ENCODE measurements around the gene UBE3B. TPM values are rescaled to one million over a fixed set of nuclear protein-coding genes. Genes with fewer than 3 reads are reported as not detected.

The UBE3B gene
- total RNA-seq, 1 experiment from 2014 or later = 48.0 TPM

DNA sequence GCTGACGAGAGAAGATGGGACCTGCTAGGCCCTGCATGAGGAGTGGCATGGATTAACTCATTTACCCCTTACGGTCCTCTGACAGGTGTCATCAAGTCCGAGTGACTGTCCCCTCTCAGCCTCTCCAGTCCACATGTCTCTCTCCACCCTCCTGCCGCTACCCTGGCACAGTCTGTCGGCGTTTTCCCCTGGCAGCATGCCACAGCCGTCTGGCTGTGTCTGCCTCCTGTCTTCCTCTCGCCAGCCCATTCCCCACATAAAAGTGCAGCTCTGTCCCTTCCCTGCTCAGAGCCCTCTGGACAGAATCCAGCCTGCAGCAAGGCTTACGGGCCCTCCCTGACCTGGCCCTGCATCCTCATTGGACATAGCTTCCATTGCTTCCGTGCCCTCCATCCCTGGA is 45.6 kb downstream of the UBE3B start:
- Histone ChIP-seq H3K27ac (no peak overlapping the region), H3K9me3 (ENCODE audit: insufficient read depth, low read depth) (no peaks in the 10 kb centered on the region), H3F3A (ENCODE audit: insufficient read depth, low read depth) (no peaks in the 10 kb centered on the region), H3K79me2 (ENCODE audit: low read depth) (no peaks in the 10 kb centered on the region), H3K27me3 (ENCODE audit: insufficient read depth, low read depth) (no peaks in the 10 kb centered on the region), H3K9me2 (ENCODE audit: insufficient read depth) (no peaks in the 10 kb centered on the region), H4K20me1 (ENCODE audit: insufficient read depth) (no peaks in the 10 kb centered on the region), H3K36me3 (ENCODE audit: low read depth) (no peaks in the 10 kb centered on the region), H3K4me3 (no peak overlapping the region), H3K4me2 (no peak overlapping the region), H3K4me1 (replicated peaks; ENCODE audit: insufficient read depth) (no peaks in the 10 kb centered on the region), H2AFZ (no peak overlapping the region)
- ChIA-PET POLR2A (ENCODE audit: unreplicated experiment) (interaction anchor here (0.6 kb wide), 1 partner anchor 94 kb away, joined by 3 read pairs; no protein-coding TSS in a partner anchor), CTCF (no interaction called here)
- intact Hi-C loops (cut with micrococcal nuclease; ENCODE audit: unreplicated experiment) = no loop called here
- no TSS peak for BruUV-seq (replicated peaks)
- TF ChIP-seq EZH2 (IDR thresholded peaks at IDR 0.05; ENCODE audit: low read depth) = no peak
- TF ChIP-seq, protein P1, sequence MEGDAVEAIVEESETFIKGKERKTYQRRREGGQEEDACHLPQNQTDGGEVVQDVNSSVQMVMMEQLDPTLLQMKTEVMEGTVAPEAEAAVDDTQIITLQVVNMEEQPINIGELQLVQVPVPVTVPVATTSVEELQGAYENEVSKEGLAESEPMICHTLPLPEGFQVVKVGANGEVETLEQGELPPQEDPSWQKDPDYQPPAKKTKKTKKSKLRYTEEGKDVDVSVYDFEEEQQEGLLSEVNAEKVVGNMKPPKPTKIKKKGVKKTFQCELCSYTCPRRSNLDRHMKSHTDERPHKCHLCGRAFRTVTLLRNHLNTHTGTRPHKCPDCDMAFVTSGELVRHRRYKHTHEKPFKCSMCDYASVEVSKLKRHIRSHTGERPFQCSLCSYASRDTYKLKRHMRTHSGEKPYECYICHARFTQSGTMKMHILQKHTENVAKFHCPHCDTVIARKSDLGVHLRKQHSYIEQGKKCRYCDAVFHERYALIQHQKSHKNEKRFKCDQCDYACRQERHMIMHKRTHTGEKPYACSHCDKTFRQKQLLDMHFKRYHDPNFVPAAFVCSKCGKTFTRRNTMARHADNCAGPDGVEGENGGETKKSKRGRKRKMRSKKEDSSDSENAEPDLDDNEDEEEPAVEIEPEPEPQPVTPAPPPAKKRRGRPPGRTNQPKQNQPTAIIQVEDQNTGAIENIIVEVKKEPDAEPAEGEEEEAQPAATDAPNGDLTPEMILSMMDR (conservative IDR thresholded peaks at IDR 0.05) = no peak
- DNase-seq = no peak

DNA sequence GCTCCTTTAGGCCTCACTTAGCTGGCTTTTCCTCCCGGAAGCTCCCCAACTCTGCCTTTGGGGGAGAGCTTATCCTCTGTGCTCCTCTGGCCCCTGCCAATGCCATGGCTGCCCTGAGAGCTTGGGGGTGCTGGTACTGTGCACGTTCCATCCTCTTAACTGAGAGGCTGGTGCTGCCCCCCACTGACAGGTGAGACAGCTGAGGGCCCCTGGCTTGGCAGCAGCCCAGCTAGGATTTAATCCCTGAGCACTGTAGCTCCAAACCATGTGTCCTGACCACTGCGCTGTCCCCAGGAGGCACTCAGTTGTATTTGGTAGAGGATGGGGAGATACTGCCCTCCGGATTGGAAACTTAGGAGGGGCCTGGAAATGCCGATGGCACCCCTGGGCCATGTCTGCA is 46.1 kb downstream of the UBE3B start:
- Histone ChIP-seq H4K20me1 (ENCODE audit: insufficient read depth) (no peaks in the 10 kb centered on the region), H2AFZ (no peak overlapping the region), H3K79me2 (ENCODE audit: low read depth) (no peaks in the 10 kb centered on the region), H3K36me3 (ENCODE audit: low read depth) (no peaks in the 10 kb centered on the region), H3K4me1 (replicated peaks; ENCODE audit: insufficient read depth) (no peaks in the 10 kb centered on the region), H3F3A (ENCODE audit: insufficient read depth, low read depth) (no peaks in the 10 kb centered on the region), H3K9me2 (ENCODE audit: insufficient read depth) (no peaks in the 10 kb centered on the region), H3K27ac (no peak overlapping the region), H3K9me3 (ENCODE audit: insufficient read depth, low read depth) (no peaks in the 10 kb centered on the region), H3K27me3 (ENCODE audit: insufficient read depth, low read depth) (no peaks in the 10 kb centered on the region), H3K4me3 (no peak overlapping the region), H3K4me2 (no peak overlapping the region)
- CTCF ChIA-PET = no interaction called here
- no TSS peak for BruUV-seq (replicated peaks)
- intact Hi-C loops (cut with micrococcal nuclease; ENCODE audit: unreplicated experiment) = no loop called here
- POLR2A ChIA-PET (ENCODE audit: unreplicated experiment) = interaction anchor here (0.6 kb wide), 1 partner anchor 94 kb away, joined by 3 read pairs; no protein-coding TSS in a partner anchor
- no peak for DNase-seq
- TF ChIP-seq, protein P1 (conservative IDR thresholded peaks at IDR 0.05) = no peak
- TF ChIP-seq EZH2 (IDR thresholded peaks at IDR 0.05; ENCODE audit: low read depth) = no peak

DNA sequence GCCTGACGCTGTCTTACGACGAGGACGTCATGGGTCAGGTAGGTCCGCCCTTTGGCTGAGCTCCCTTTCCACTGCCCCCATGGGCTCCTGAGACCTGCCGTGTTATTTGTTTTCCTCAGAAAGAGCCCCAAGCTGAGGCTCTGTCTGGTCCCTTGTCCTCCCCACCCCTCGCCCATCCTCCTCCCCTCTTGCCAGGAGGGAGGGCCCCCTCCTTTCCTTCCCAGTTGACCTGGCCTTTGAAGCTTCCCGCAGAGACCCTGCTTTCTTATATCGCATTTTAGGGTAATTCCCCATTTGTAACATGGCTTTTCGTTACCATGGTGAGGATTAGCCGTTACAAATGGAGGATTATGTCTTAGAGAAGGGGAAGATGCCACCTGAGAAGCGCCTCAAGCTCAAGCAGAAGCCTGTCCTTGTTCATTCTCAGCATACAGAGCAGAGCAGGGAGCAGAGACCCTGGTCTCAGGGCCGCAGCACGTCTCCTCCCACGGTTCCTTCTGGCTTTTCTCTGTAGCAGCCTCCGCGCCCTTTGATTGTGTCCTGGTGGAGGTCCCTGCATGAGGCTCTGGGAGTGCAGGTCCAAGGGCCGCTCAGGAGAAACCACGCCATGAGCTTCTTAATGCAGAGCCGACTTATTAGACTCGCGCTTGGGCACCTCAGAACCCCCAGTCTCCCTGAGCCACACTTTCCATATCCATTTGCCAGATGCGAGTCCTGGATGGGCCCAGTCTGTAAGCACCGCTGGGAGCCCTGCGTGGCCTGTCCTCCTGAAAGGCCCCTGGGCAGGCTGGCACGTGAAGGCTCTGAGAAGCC is 47.2 kb downstream of the UBE3B start:
- no peaks in the 10 kb centered on the region for H3K36me3 ChIP-seq (ENCODE audit: low read depth)
- intact Hi-C loops (cut with micrococcal nuclease; ENCODE audit: unreplicated experiment) = no loop called here
- H3K79me2 ChIP-seq (ENCODE audit: low read depth) = no peaks in the 10 kb centered on the region
- no peak for DNase-seq
- BruUV-seq (replicated peaks) = no TSS peak
- ChIA-PET POLR2A (ENCODE audit: unreplicated experiment) (no interaction called here), CTCF (interaction anchor here (0.6 kb wide), 2 partner anchors 113 to 154 kb away, joined by 3 read pairs; no protein-coding TSS in a partner anchor)
- no peak overlapping the region for H3K27ac ChIP-seq
- H3K4me2 ChIP-seq = no peak overlapping the region
- no peaks in the 10 kb centered on the region for H3F3A ChIP-seq (ENCODE audit: insufficient read depth, low read depth)
- H3K4me1 ChIP-seq (replicated peaks; ENCODE audit: insufficient read depth) = no peaks in the 10 kb centered on the region
- no peaks in the 10 kb centered on the region for H4K20me1 ChIP-seq (ENCODE audit: insufficient read depth)
- H2AFZ ChIP-seq = no peak overlapping the region
- TF ChIP-seq, protein P1 (conservative IDR thresholded peaks at IDR 0.05) = no peak
- TF ChIP-seq EZH2 (IDR thresholded peaks at IDR 0.05; ENCODE audit: low read depth) = no peak
- H3K27me3 ChIP-seq (ENCODE audit: insufficient read depth, low read depth) = no peaks in the 10 kb centered on the region
- no peaks in the 10 kb centered on the region for H3K9me2 ChIP-seq (ENCODE audit: insufficient read depth)
- H3K4me3 ChIP-seq = no peak overlapping the region
- H3K9me3 ChIP-seq (ENCODE audit: insufficient read depth, low read depth) = no peaks in the 10 kb centered on the region

All from PC-9 (cell line).